ENCODE results near the gene TSPAN18.

DNA sequence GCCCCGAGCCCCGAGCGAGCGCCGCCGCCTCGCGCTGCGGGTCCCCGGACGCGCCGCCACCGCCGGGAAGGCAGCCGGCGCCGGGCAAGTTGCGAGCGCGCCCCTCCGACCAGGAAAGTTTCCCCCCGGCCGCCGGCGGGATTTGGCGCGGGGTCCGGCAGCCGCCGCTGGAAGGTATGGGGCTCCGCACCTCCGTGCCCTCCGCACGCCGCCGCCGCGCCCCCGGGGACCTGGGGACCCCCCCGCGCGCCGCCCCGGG lies 281 bp downstream of the TSPAN18 start:
- TF ChIP-seq, protein P1, sequence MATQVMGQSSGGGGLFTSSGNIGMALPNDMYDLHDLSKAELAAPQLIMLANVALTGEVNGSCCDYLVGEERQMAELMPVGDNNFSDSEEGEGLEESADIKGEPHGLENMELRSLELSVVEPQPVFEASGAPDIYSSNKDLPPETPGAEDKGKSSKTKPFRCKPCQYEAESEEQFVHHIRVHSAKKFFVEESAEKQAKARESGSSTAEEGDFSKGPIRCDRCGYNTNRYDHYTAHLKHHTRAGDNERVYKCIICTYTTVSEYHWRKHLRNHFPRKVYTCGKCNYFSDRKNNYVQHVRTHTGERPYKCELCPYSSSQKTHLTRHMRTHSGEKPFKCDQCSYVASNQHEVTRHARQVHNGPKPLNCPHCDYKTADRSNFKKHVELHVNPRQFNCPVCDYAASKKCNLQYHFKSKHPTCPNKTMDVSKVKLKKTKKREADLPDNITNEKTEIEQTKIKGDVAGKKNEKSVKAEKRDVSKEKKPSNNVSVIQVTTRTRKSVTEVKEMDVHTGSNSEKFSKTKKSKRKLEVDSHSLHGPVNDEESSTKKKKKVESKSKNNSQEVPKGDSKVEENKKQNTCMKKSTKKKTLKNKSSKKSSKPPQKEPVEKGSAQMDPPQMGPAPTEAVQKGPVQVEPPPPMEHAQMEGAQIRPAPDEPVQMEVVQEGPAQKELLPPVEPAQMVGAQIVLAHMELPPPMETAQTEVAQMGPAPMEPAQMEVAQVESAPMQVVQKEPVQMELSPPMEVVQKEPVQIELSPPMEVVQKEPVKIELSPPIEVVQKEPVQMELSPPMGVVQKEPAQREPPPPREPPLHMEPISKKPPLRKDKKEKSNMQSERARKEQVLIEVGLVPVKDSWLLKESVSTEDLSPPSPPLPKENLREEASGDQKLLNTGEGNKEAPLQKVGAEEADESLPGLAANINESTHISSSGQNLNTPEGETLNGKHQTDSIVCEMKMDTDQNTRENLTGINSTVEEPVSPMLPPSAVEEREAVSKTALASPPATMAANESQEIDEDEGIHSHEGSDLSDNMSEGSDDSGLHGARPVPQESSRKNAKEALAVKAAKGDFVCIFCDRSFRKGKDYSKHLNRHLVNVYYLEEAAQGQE (IDR thresholded peaks at IDR 0.05; ENCODE audit: unreplicated experiment), result no peak
- no peak for TF ChIP-seq CTCF (conservative IDR thresholded peaks at IDR 0.05; ENCODE audit: low read depth in 2 of 2)
- no peak for TF ChIP-seq POLR2AphosphoS5 (IDR thresholded peaks at IDR 0.05; ENCODE audit: low read depth)
- TF ChIP-seq EZH2 (IDR thresholded peaks at IDR 0.05; ENCODE audit: low read depth, unreplicated experiment), result no peak
- TF ChIP-seq ZNF331 (CRISPR knock-in tag; IDR thresholded peaks at IDR 0.05; ENCODE audit: low read depth), result no peak
- TF ChIP-seq STAT1 (IDR thresholded peaks at IDR 0.05; ENCODE audit: unreplicated experiment), result no peak

Data from GM23338 (cell line).